ENCODE measurements around the gene SETD2.

DNA sequence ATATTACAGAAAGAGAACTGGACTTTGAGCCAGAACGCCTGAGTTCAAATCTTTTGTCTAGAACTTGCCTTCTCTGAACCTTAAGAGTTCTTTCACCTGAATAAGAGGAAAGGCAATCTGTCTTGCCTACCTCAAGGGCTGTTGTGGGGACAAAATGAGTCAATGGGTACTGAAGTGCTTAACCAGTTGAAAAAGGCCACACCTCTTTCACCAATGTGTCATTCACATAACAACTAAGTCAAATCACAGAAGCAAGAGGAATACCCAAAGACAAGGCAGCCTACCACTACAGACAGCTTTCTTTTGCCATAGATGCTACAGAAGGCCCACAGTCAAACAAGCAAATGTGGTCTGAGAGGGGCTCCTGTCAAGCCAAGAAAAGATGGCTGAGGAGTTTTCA, 144.7 kb downstream of the SETD2 start:
- TF ChIP-seq CTCF (IDR thresholded peaks at IDR 0.05) (no peak), POLR2AphosphoS5 (IDR thresholded peaks at IDR 0.05) (no peak), EP300 (IDR thresholded peaks at IDR 0.05) (no peak), POLR2A (IDR thresholded peaks at IDR 0.05) (no peak)
